Breast epithelium (tissue), 4 donors: ENCODE measurements around the gene SUGP2. TPM values are rescaled to one million over a fixed set of nuclear protein-coding genes. Genes with fewer than 3 reads are reported as not detected.

ENCODE experiments used
- DNase-seq, 2 donors: peaks; one replicate each; pipeline ENCODE4 v3.0.0-alpha.2; 2019; ENCODE audit warnings: low spot score in 2 of 2
- H3K27ac ChIP-seq, 2 donors: fragments of 200-600 bp; sonication (generic) in 1 of 2; one replicate each; pipeline ENCODE4 v1.5.1; 2016 to 2019; ENCODE audit warnings: mild to moderate bottlenecking in 1 of 2
- H3K27me3 ChIP-seq, 2 donors: fragments of 200-600 bp; sonication (generic) in 1 of 2; one replicate each; pipeline versions ENCODE4 v1.5.1 to v1.6.0; 2017 to 2019; ENCODE audit warnings: control low read depth in 1 of 2, mild to moderate bottlenecking in 1 of 2
- H3K36me3 ChIP-seq: fragments of 200-600 bp; one replicate; pipeline ENCODE4 v1.5.1; 2019
- H3K4me1 ChIP-seq, 2 donors: fragments of 200-600 bp; sonication (generic); one replicate each; pipeline ENCODE4 v1.5.1; 2016 to 2019; ENCODE audit warnings: control low read depth in 1 of 2
- H3K4me3 ChIP-seq, 3 donors: fragments of 200-600 bp; sonication (generic); 1 replicate in 2 of 3; 2 replicates in 1 of 3; pipeline ENCODE4 v1.5.1; 2016 to 2019; ENCODE audit warnings: mild to moderate bottlenecking in 3 of 3, moderate library complexity in 2 of 3
- H3K9me3 ChIP-seq, 2 donors: fragments of 200-600 bp; sonication (generic) in 1 of 2; one replicate each; pipeline ENCODE4 v1.5.1; 2016 to 2019; ENCODE audit warnings: control low read depth in 1 of 2
- CTCF ChIP-seq, 3 donors: fragments of 450-650 bp; IDR thresholded peaks; one replicate each; pipeline ENCODE4 v1.5.1; 2016 to 2017; ENCODE audit warnings: antibody characterized with exemption in 3 of 3, mild to moderate bottlenecking in 3 of 3, moderate library complexity in 3 of 3
- POLR2A ChIP-seq: fragments of 450-650 bp; IDR thresholded peaks from one replicate; pipeline ENCODE4 v1.6.1; 2016; ENCODE audit warnings: antibody characterized with exemption, mild to moderate bottlenecking, moderate library complexity
- POLR2AphosphoS5 ChIP-seq, 3 donors: sonication (generic); formaldehyde crosslinking; IDR thresholded peaks; one replicate each; pipeline ENCODE4 v1.6.1; 2017; ENCODE audit warnings: antibody characterized with exemption in 3 of 3
- intact Hi-C: fragments of 100-400 bp; cut with DNase I; formaldehyde crosslinking; loops from one replicate; pipeline ENCODE4 v1.15.1; 2023; ENCODE audit warnings: low total_unique reads
- total RNA-seq, 3 donors: library from RNA; depleted of rRNA; stranded (reverse); fragments of >200 nt; gene quantifications; one replicate each; pipeline ENCODE4 v1.1.0, GENCODE V29; 2016

Gene SUGP2
- total RNA-seq, 3 donors from 2014 or later = 27.8 to 58.1 (median 56.0) TPM

- Histone ChIP-seq H3K27me3 (no peaks in the 10 kb centered on the region), H3K36me3 (no peaks in the 10 kb centered on the region), H3K9me3 (no peaks in the 10 kb centered on the region), H3K27ac (no peak overlapping the region), H3K4me3 (no peak overlapping the region), H3K4me1 (no peaks in the 10 kb centered on the region)
- intact Hi-C loops = no loop called here
- TF ChIP-seq POLR2A = no peak
- TF ChIP-seq POLR2AphosphoS5 (IDR thresholded peaks at IDR 0.05) = no peak
- no peak for TF ChIP-seq CTCF (IDR thresholded peaks at IDR 0.05)
- DNase-seq = no peak
Measured at GRCh38 chr19:19054315-19054938, 21.1 kb upstream of the SUGP2 start.

- TF ChIP-seq CTCF (IDR thresholded peaks at IDR 0.05) (peak in 2 of 3 donors; percentile 32 to 42), POLR2AphosphoS5 (IDR thresholded peaks at IDR 0.05) (no peak)
- no peaks in the 10 kb centered on the region for H3K27me3 ChIP-seq
- DNase-seq = no peak
- no peaks in the 10 kb centered on the region for H3K4me1 ChIP-seq
- no peaks in the 10 kb centered on the region for H3K9me3 ChIP-seq
- no peak overlapping the region for H3K4me3 ChIP-seq
- intact Hi-C loops = no loop called here
- no peak overlapping the region for H3K27ac ChIP-seq
- no peaks in the 10 kb centered on the region for H3K36me3 ChIP-seq
Measured at GRCh38 chr19:19053508-19054314, 20.4 kb upstream of the SUGP2 start.

GRCh38 chr19:19052921-19053320 is 19.6 kb upstream of the SUGP2 start:
- Histone ChIP-seq H3K4me1 (no peaks in the 10 kb centered on the region), H3K27ac (no peak overlapping the region), H3K4me3 (no peak overlapping the region), H3K9me3 (no peaks in the 10 kb centered on the region), H3K27me3 (no peaks in the 10 kb centered on the region), H3K36me3 (no peaks in the 10 kb centered on the region)
- TF ChIP-seq POLR2AphosphoS5 (IDR thresholded peaks at IDR 0.05) = no peak
- TF ChIP-seq POLR2A = no peak
- no peak for TF ChIP-seq CTCF (IDR thresholded peaks at IDR 0.05)
- intact Hi-C loops = no loop called here
- no peak for DNase-seq

- intact Hi-C loops = no loop called here
- no peaks in the 10 kb centered on the region for H3K9me3 ChIP-seq
- H3K27ac ChIP-seq = no peak overlapping the region
- no peaks in the 10 kb centered on the region for H3K27me3 ChIP-seq
- TF ChIP-seq POLR2AphosphoS5 (IDR thresholded peaks at IDR 0.05) (no peak), CTCF (IDR thresholded peaks at IDR 0.05) (no peak), POLR2A (no peak)
- no peaks in the 10 kb centered on the region for H3K36me3 ChIP-seq
- H3K4me3 ChIP-seq = no peak overlapping the region
- DNase-seq = no peak
- no peaks in the 10 kb centered on the region for H3K4me1 ChIP-seq
Measured at GRCh38 chr19:19051478-19052213, 18.3 kb upstream of the SUGP2 start.

- no peak for DNase-seq
- H3K4me1 ChIP-seq = no peaks in the 10 kb centered on the region
- H3K27me3 ChIP-seq = no peaks in the 10 kb centered on the region
- no peak overlapping the region for H3K4me3 ChIP-seq
- TF ChIP-seq POLR2A = no peak
- TF ChIP-seq CTCF (IDR thresholded peaks at IDR 0.05) = no peak
- TF ChIP-seq POLR2AphosphoS5 (IDR thresholded peaks at IDR 0.05) = no peak
- intact Hi-C loops = no loop called here
- no peak overlapping the region for H3K27ac ChIP-seq
- H3K36me3 ChIP-seq = no peaks in the 10 kb centered on the region
- H3K9me3 ChIP-seq = no peaks in the 10 kb centered on the region
Measured at GRCh38 chr19:19050731-19051130, 17.4 kb upstream of the SUGP2 start.
